MV-4-11 (cell line): ENCODE measurements around the gene HECTD2.
"Not testable (repeated sequence)": the region's sequence is repeated elsewhere in the genome, so short reads cannot be mapped to it uniquely, and the experiment has no call there.

ENCODE experiments used
- DNase-seq: peaks from one replicate; lab custom pipeline; 2025; lab: John Stamatoyannopoulos, UW

HECTD2 gene

DNA sequence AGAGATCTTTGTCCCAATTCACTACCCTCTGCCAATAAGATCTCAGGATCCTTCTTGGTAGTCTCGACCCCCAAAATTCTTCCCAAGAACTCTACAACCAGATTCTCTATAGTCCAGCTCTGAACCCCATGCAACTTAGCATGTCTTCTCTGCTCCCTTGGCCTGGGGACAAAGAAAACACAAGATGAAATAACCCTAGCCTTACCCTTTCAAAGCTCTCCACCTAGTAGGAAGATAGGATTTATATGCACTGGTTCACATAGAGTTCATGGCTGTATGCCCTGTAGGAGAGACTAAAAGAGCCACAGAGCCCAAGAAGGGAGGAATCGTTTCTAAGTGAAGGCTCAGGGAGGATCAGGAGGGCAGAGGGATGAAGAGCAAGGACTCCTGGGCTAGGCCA lies 126.6 kb downstream of the HECTD2 start:
- DNase-seq = no peak

DNA sequence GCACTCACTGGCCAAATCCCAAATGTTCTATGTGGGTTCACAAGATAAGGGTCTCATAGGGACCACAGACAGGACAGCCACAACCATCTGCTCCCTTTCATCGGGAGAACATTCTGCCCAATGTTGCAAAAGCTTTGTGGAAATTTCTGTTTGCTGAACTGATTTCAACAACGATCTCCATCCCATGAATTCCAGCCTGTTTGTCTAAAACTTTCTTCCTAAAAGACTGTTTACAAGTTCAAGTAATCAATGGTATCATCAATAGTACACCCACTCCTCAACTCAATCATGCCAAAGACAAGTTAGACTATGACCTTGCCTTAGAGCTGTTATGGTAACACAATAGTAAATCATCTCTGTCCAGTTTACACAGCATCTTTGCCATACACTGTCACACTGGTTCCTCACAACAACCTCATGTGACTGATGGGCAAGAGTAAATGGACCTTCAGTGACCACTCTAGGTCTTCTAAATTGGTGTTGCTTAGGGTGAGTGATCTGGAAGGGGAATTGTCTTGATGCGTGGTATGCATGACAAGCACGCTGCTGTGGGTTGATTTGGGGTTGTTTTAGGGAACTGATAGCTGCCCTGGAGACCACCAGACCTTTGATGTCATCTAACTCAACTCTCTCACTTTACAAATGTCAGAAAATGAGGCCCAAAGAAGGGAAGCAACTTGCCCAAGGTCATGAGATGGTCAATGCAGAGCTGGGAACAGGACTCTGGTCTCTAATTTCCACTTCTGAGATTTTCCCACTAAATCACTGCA lies 127.7 kb downstream of the HECTD2 start:
- peak; percentile 26 for DNase-seq

DNA sequence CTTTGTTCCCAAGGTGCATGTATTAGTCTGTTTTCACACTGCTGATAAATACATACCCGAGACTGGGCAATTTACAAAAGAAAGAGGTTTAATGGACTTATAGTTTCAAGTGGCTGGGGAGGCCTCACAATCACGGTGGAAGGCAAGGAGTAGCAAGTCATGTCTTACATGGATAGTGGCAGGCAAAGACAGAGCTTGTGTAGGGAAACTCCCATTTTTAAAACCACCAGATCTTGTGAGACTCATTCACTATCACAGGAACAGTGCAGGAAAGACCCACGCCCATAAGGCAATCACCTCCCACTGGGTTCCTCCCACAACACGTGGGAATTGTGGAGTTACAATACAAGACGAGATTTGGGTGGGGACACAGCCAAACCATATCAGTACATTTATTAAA lies 129.8 kb downstream of the HECTD2 start:
- DNase-seq = no peak

DNA sequence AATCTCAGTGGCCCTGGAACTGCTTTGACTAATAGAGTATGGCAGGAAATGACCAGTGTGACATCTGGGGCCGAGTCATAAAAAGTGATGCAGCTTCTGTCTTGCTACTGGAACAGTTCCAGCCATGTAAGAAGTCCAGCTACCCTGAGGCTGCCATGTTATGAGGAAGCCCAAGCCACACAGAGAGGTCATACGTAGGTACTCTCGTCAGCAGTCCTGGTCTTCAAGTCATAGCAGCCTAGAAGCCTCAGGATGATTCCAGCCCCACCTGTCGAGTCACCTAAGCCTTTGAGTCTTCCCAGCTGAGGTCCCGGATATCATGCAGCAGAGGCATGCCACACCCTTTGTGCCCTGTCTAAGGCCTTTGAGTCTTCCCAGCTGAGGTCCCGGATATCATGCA lies 130.6 kb downstream of the HECTD2 start:
- peak; percentile 89 for DNase-seq

DNA sequence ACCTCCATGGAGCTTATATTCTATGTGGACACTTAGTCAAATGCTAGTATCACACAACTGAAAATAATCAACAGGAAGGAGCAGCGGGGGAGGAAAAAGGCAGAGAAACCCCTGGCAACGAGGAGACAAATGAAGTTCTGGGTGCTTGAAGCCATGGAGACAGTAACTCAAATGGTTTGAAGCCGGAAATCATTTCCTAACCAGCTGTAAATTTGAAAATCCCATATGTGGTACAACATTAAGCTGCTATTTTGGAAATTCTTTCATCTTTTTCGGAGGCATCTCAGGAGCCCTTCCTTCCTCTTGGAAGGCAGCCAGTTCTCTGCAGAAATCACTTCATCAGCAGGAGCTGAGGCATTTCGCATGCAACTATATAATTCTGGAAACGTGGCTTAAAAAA lies 131.3 kb downstream of the HECTD2 start:
- DNase-seq = peak; percentile 71

DNA sequence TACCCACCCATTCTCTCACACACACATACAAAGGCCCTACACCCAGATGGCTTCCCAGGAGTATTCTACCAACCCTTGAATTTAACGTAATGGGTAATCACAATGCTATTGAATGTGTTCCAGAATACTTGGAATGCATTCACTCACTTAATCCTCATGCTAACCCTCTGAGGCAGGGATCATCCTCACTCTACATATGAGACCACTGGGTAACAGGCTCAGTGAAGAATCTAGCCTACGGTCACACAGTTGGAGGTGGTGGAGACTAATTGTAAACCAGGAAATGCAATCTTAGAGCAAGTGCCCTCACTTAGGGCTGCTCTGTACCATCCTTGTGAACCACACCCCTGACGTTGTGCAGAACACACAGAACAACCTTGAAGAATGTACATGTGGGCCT lies 135.2 kb downstream of the HECTD2 start:
- no peak for DNase-seq

DNA sequence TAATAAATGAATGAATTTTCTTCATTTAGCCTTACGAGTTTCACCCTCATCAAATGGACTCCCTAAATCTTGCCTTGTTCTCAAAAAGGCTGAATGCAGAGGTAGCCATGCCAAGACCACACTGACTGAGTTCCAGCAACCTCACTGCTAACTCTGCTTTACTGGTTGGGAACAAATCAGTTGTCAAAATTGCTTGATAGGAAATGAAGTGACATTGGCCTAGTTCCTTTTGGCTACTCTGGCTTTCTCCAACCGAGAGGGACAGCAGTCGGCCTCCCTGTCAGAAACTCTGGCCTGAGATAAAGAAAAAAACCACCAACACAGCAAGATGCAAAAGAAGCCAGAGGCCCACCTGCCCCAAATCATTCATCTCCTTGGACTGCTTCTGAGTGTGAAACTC lies 135.7 kb downstream of the HECTD2 start:
- DNase-seq = no peak

DNA sequence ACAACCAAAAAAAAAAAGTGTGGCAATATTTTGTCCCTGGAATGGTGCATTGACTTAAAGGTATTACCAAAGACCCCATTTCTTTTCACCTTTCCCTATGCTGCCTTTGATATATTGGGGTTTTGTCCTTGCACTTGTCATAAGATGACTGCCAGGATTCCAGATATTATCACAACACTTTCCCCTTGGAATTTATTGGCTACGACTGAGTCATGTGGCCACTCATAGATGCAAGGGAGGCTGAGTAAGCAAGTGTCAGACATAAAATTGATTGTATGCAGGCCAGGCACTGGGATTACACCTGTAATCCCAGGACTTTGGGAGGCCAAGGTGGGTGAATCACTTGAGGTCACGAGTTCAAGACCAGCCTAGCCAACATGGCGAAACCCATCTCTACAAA lies 139.1 kb downstream of the HECTD2 start:
- no peak for DNase-seq

DNA sequence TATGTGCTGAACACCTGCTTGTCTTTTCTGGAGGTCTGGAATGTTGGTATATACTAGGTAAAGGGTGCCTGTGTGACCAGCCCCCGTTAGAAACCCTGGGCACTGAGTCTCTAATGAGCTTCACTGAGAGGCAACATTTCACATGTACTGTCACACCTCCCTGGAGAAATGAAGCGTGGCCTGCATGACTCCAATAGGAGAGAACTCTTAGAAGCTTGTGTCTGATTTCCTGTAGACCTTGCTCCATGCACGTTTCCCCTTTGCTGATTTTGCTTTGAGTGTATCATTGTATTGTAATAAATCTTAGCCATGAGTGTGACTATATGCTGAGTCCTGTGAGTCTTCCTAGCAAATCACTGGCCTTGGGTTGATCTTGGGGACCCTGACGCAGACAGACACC lies 139.9 kb downstream of the HECTD2 start:
- DNase-seq = no peak

DNA sequence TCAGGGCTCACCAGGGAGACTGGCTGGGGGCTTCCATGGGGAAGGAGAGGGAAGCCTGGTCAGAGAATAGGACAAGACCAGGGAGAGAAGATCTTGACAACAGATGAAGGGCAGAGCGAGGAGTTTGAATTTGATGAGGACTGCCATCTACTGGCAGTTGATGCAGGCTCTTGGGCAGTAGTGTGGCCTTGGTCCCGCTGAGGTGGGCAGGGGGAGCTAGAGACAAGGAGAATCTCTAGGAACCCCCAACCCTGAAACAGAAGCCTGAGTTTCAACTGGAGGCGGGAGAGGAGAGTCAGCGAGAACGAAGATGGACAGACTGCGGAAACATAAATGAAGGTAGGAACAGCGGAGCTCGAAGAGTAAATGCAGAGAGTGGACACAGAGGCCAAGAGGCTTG lies 141.7 kb downstream of the HECTD2 start:
- DNase-seq = no peak

DNA sequence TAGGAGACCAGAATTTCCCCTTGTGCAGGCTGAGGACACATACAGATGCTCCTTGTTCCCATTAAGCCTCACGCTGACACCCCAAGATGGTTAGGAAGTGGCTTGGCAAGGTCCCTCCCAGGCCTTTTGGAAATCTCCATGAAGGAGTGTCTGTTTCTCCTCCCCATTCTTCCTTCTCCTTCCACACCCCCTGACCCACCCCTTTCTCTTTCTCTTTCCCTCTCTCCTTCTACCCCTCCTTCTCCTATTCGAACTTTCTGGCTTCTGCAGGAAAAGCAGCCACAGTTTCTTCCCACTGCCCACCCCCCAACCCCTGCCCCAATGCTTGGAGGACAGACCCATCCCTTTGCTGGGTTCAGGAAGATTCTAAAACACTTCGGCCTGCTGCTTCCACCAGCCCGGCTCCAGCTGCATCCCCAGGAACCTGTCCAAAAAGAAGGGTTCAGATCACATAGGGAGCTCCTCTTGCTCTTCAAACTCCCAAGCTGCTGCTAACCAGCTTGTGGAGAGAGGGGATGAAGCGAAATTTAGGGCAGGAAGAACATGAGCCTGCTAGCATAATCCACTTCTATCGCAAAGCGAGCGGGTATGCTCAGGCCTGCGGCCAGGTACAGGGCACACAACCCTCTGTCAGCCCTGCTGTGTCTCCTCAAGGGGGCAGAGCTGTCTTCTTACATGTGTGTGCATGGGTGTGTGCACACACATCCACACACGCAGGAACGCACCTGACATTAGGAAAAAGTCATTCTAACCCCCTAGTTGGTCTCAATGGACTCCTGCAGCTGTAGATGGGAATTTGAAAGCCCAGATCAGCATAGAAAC lies 142.3 kb downstream of the HECTD2 start:
- no peak for DNase-seq

DNA sequence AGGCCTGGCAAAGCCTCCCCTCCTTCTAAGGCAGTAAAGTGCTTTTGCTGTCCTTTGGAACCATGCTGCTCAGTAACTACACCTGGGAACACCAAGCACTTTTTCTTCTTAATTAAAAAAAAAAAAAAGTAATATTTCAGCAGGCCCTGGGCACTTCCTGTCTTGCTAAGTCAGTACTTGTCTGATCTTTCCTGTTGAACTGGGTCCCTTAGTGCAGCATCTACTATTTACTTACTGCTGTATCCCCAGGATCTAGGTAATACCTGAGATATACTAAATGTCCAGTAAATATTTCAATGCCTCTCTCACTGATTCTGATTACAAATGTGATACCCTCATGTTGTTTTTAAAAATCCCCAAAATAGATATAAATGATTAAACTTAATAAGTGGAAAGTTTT lies 145.3 kb downstream of the HECTD2 start:
- no peak for DNase-seq

DNA sequence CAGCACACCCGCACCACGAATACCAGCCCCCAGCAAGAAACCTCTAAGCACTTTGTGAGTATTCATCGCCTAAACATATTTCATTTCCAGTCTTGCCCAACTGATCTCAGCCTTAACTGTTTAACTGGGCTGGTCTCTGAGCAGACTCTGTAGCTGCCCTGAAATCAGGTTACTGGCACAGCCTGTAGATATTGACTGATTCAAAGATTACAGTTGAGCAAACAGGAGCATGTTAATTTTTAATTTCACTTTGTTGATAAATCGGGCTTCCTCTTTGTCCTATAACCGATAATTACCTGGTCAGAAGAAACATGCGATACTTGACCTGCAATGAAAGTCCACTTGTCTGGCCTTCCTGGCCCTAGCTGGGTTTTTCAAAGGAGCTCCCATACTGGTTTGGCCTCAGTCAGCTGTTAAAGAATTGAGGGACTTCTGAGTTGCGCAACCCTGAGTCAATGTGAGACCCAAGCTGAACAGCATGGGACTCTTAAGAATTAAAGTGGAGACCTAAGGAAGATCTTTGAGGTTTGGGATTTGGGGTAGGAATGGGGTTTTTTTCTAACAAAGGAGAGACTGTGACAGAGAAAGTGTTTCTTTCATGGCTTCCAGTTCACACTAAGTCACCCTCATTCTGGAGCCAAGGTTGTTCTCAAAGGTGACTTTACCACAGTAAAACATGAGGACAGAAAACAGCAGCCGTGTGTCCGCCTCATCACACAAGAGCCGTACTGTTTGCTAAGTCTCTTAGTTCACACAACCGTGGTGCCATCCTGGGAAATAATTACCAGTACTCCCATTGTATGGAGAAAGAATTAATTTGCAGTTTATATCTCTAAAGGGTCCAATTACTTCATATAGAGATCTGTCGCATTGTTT lies 146.8 kb downstream of the HECTD2 start:
- no peak for DNase-seq

DNA sequence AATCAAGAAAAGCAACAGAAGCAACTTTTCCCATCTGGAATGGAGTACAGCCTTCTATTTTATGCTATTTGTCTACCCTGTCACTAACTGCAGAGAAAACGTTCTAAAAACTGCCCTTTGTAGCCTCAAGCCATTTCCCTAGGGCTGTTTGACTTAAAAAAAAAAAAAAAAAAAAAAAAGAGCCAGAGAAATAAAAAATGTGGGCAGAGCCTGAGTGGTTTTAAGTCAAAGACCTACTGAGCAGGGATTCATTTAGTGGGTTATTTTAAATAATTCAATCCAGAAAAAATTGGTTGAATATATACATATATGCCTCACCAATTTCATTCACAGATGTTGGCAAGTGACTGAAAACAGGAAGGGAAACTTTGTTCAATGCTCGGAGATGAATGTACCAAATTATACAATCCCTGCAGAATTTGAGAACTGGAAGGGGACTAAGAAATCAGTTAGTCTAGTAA lies 147.5 kb downstream of the HECTD2 start:
- DNase-seq = peak; percentile 71

DNA sequence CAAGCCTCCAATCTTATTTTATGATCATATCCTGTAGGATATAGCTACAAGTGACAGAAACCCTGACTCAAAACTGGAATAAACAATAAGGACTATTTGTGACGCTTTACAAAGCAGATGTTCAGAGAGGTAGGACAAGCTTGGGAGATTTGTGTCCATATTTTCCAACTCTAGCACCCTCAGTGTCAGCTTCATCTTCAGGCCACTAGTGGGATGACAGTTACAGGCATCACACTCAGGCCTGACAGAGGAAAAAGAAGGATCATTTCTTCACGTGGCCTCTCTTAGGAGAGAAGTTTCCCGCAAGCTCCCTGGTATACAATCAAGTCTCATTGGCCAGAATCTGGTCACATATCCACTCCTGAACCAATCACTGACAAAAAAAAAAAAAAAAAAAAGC lies 148.3 kb downstream of the HECTD2 start:
- DNase-seq = no peak

DNA sequence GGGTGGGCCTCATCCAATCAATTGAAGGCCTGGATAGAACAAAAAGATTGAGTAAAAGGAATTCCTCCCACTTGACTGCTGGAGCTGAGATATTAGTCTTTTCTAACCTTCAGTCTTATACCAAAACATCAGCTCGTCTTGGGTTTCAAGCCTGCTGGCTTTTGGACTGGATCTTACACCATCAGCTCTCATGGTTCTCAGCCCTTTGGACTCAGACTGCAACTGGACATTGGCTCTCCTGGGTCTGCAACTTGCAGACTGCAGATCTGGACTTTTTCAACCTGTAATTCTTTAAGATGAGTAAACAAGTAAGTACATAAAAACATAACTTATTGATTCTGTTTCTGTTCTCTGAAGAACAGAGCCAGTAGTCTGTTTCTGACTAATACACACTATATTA lies 149.0 kb downstream of the HECTD2 start:
- no peak for DNase-seq

DNA sequence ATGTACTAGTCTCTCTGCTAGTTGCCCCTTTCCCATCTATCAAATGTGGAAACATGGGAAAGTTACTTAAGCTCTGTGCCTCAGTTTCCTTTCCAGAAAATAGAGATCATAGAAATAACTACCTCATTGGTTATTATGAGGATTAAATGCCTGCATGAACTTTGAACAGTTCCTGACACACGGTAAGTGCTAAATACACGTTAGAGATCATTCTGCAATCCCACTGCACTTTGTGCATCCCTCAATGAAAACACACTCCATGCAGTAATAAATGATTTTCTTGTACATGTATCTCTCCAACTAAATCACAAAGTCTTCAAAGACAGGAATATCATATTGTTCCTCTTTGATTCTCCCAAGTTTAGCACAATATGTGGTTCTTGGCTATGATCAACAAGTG lies 149.6 kb downstream of the HECTD2 start:
- DNase-seq = no peak

DNA sequence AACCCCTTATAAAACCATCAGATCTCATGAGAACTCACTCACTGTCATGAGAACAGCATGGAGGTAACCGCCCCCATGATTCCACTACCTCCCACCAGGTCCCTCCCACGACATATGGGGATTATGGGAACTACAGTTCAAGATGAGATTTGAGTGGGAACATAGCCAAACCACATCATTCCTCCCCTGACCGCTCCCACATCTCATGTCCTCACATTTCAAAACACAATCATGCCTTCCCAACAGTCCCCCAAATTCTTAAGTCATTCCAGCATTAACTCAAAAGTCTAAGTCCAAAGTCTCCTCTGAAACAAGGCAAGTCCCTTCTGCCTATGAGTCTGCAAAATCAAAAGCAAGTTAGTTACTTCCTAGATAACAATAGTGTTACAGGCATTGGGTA lies 150.7 kb downstream of the HECTD2 start:
- not testable (repeated sequence) for DNase-seq

DNA sequence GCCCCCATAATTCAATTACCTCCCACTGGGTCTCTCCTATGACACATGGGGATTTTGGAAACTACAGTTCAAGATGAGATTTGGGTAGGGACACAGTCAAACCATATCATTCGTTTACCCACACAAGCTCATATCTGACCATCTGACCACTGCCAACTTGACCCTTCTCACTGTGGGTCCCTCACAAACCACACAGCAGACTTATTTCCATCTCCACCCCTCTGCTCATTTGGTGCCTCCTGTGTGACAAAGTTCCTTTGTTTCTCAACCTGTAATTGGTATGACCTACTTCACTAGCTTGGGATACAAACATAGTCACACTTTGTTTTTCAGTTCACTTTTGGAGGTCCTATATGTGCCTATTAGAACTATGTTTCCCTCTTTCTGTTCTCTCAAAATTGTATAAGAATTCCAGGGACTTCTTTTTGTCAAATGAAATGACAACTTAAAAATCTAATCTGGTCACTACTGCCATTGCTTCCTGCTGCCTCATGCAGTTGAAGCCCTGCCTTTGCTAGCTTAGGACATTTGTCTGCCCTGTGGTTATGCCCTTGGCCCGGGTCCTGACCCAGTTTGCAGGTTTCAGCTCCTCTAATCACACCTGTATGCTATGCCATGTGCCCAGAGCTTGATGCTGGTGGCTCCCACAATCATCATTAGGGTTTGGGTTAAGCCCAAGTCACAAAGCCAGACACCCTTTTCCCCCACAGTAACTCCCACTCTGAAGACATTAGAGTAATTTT lies 152.9 kb downstream of the HECTD2 start:
- no peak for DNase-seq

DNA sequence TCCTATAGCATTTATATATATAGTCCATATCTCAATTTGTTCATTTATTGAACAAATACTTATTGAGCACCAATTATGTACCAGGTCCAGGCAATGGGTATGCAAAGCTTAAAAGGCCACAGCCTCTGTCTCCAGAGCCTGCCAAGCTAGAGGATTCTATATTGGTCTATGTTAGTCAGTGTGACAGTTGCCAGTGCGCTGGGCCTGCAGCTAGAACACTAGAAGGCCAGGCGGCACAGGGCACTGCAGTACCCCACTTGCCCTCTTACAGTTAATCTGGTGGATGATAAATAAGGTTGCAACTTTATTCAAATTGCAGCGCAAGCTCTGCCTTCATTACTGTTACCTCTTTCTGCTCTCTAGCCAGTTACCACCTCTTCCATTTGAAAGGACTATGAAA lies 153.9 kb downstream of the HECTD2 start:
- no peak for DNase-seq
